GM19452 (cell line): Measurements from ENCODE around the gene RHOBTB1.
"Not testable (repeated sequence)": the region's sequence is repeated elsewhere in the genome, so short reads cannot be mapped to it uniquely, and the experiment has no call there.

Experiments
- ATAC-seq: cut with Tn5 transposase; IDR thresholded peaks from one replicate; pipeline ENCODE4 v1.9.1; 2021; ENCODE audit not compliant: unreplicated experiment

RHOBTB1 gene

DNA sequence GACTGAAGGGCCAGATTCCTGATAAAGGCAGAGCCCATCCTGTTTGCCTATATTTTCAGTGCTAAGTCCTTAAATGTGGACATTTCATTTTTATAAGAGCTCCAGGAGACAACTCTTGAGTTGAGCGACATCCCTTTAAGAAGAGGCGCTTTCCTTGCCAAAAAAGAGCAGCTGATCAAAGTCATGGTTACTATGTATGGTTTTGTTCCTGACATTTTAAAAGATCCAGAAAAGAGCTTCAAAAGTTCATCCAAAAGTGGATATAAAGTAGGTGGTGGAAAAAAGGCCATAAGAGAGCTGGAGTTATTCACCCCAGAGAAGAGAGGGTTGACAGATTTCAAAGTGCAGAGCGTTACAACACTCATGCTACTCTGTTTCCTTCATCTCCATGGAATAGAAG lies 36.7 kb downstream of the RHOBTB1 start:
- ATAC-seq, result no peak

DNA sequence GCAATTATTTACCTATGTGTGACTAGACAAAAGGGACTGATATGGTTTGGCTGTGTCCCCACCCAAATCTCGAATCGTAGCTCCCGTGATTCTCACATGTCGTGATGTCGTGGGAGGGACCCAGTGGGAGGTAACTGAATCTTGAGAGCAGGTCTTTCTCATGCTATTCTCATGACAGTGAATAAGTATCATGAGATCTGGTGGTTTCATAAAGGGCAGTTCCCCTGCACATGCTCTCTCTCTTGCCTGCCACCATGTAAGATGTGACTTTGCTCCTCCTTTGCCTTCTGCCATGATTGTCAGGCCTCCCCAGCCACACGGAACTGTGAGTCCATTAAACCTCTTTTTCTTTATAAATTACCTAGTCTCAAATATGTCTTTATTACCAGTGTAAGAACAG lies 37.2 kb downstream of the RHOBTB1 start:
- ATAC-seq, result not testable (repeated sequence)

DNA sequence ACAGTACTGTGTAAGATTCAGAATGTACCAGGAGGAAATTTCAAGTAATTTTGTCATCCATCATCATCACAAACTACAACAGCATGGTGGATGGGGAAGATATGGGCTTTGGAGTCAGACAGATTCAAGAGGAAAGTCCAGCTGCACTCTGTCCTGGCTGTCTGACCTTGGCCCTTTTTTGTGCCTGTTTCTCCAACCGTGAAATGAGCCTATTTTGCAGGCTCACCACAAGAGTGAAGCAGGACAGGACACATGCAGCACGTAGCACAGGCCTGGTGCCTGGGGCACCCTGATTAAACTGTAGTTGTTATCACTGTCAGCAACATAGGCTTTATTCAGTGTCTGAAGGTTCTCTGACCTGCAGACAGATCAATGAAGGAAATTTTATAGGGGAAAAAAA lies 37.6 kb downstream of the RHOBTB1 start:
- ATAC-seq, result no peak

DNA sequence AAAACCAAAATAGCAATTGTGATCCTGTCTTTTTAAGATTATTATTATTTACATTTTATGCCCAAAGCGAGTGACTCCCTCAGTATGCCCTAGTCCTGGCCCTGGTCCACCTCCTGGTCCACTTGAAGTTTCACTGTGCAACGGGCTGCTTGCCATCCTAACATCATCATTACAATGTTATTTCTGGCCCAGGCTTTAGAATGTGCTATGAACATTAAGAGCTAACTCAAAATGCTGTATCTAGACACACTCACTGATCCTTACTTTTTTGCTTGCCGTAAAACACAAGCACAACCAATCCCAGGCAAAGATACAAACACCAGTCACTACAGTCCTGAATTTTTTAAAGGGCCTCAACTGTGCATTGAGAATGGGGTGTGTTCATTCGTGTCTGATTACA lies 38.4 kb downstream of the RHOBTB1 start:
- no peak for ATAC-seq

DNA sequence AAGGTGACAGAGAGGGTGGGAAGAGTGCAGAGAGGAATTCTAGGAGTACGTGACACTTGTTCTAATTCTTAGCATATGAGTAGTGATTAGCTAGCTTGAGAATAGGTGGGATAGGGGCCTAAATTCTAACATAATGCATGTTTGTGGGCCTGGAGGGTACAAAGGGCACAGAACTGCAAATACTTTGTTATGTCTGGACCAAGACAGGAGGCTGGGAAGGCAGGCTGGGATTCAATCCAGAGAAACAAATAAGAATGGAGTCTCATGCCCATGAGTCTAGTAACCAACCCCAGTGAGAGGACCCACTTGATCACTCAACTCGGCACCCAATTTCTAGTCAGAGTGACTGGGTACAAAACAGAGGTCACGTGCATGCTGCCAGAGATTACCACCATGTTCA lies 40.9 kb downstream of the RHOBTB1 start:
- ATAC-seq, result no peak

DNA sequence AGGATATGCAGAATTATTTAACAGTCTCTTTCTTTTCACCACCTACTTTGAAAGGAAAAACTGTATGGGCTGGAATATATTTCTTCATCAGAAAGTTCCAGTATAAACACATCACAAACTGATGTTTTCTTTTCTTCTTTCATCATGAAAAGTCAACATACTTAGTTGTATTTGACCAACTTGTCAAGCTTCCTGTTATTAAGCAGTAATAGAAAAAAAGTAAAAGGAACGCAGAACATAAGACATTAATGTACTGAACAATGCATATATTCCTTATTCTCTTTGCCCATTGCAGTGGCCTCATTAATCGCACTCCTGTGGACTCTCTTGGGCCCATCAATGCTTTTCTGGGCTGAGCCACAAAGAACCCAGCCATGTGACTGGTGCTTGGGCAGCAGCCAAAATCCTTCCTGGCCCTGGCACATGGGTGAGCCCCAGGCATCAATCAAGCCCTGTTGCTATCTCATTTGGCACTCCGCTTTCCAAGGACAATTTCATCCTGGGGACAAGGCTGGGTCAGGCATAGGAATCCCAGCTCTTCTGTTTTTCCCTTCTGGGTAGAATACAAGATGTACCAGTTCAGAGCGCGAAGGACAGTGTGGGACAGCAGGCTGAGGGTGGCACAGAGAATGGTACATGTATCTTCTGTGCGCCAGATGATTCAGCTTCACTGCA lies 42.3 kb downstream of the RHOBTB1 start:
- no peak for ATAC-seq

DNA sequence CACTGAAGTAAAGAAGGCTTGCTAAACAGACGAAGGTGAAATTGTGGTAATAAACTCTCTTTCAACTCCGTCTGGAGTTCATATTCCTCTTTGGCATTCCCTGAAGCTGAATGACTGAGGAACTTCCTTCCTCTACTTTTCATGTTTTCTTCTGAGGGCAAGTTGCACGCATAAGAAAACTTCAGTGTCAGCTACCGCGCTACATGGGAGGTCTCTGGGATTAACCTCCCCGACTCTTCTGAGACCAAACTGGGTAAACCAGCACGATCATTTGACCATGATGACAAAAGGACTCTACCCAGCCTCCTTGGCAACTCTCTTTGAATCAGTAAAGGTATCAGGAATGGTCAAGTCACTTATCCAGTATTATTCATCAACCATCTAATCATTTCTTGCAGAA lies 44.7 kb downstream of the RHOBTB1 start:
- no peak for ATAC-seq

DNA sequence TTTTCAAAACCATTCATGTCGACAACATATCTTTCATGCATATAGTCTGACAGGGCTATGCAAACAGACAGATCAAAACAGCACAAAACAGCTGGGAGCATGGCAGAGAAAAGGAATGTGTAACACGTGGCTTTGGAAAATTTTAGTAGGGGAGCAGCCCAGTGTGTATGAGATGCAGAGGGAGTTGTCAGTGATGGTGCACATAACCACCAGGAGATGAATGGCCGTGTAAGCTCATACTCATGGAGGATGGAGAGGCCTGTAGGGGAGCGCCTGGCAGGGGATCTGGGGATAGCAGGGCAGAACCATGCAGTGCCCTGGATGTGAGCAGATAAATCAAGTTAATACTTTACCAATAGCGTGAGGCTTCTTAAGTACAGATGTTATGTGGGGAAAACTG lies 45.7 kb downstream of the RHOBTB1 start:
- ATAC-seq, result no peak

DNA sequence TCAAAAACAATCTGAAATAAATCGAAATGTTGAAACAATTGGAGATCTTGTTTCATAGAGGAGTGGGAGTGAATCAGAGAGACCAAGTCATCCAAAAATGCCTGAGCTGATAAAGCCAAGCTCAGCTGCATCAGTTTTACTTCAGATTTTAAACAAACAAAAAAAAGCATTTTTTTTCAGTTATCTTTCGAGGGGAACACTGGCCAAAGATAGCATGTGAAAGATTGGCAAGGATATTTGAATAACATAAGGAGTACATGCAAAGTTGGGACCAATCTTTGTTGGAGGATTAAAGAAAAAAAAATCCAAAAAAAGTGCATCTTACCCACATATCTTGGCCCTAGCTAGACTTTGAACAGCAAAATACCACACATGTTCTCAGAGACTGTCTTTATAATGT lies 47.2 kb downstream of the RHOBTB1 start:
- ATAC-seq, result no peak

DNA sequence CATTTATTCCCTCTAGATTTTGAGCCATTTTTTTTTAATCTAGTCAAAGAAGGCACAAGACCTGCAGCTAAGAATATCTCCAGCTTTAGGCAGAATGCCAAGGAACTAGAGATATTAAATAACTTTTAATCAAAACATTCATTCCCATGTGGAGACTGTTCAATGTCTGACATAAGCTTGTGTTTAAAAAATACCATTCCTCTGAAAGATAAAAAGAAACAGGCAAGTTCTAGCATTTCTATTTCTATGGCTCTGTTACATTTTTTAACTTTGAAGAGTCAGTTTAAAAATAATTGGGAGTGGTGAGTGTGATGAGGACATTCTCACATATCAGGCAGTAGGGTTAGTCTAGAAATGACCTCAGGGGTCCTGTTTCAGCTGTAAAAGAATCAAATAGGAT lies 48.0 kb downstream of the RHOBTB1 start:
- ATAC-seq, result no peak

DNA sequence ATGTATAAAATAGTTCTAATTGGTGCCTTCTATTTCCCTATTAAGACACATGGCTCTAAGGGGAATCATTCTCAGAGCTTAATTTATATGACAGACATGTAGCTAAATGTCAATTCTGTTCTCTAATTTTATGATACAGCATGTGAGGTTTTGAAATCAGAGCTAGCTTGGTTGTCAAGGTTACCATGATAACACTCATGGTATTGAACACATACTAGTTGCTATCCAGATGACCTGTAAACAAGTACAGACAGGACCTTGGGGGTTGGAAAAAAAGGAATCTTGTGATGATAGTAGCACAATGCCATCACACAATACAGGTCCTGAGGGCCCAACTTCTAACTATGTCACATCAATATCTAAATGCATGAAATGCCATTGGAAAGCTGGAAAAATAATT lies 49.2 kb downstream of the RHOBTB1 start:
- no peak for ATAC-seq

DNA sequence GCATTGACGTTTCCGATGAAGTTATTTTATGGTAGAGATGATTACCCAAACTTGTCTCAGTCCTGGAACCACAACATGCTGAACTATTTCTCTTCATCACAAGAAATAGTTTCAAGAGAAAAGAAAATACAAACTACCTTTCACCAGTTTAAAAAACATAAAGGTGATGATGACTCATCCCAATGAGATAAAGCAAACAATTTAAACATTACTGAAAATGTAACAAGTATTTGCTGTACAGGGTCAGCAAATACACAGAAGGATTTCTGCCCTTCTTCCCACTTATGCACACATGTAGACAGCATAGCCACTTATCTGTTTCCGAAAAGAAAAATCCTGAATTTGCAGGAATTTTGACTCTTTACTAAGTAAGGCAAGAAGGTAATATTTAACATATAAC lies 50.8 kb downstream of the RHOBTB1 start:
- ATAC-seq, result no peak

DNA sequence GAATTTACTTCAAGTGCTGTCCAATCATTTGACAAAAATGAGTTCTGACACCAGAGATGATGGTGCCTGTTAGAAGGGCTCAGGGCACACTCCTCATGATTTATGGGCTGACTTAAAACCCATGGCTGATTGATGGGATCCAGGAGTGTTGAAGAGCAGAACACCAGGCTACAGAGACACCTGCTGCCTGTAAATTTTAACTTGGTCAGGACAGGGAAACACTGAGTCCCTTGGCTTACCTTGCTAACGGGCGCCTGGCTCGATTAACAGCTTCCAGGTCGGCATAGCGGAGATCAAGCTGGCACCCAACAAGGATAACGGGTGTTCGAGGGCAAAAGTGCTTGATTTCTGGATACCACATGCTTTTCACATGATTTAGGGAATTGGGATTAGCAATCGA lies 51.4 kb downstream of the RHOBTB1 start:
- no peak for ATAC-seq

DNA sequence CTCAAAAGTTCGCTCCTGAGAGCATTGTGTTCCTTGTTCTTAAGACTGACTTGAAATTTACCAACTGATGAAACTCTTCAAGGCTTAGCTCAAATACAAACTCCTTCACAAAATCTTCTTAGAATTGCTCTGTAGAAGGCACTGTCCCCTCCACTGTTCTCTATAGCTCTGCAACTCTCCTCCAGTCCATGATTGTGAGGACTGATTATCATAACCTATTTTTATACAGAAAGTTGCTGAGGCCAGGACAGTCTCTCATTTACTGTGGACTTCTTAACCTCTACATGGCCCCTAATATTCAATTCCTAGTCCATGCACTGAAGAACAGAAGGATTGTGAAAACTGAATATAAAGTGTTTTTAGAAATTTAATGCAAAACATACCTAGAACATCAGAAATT lies 53.2 kb downstream of the RHOBTB1 start:
- ATAC-seq, result no peak

DNA sequence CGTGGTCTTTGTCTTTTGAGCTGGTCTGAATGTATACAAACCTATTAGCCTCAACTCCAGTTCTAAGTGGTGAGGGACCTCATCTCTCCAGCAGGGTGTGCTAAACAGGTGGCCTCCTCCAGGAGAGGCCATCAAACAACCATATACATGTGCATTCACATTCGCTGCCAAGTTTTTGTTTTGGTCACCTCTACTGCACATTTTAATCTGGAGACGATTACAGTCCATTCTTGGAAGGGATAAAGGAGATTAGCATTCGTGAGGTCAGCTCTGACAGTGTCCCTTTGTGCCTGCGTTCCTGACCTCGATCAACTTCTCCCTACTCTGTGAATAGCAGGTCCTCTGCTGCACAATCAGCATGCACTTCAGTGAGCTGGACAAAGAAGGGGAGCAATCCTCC lies 60.8 kb downstream of the RHOBTB1 start:
- ATAC-seq, result no peak

DNA sequence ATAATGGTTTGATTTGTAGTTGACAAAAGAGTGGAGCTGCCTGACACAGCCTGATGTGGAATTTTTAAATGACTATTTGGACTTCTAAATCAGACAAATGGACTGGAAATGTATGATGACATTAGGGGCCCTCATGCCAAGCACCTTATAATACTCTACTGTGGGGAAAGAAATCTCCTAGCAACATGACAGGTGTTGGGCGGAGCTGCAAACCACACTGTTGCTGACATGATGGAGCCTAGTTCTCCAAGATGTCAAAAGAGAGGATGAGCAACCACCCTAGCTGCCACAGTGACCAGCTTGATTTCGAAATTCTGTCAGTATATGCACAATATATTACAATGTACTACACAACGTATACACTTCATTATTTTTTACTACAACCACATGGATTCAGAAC lies 65.8 kb downstream of the RHOBTB1 start:
- no peak for ATAC-seq

DNA sequence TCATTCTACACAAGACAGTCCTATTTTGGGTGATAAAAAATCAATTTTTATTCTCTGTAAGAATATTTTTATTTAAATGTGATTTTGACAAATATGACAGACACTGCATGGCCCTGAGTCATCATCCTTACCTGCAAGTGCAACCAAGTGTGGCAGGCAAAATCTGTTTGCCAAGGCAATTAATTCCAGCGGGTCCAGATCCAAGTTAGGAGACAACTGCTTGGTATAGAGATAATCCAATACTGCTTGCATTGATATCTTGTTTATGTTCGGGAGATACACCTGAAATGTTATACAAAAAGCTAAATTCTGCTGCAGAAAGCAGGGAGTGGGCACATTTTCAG lies 66.2 kb downstream of the RHOBTB1 start:
- ATAC-seq, result no peak

DNA sequence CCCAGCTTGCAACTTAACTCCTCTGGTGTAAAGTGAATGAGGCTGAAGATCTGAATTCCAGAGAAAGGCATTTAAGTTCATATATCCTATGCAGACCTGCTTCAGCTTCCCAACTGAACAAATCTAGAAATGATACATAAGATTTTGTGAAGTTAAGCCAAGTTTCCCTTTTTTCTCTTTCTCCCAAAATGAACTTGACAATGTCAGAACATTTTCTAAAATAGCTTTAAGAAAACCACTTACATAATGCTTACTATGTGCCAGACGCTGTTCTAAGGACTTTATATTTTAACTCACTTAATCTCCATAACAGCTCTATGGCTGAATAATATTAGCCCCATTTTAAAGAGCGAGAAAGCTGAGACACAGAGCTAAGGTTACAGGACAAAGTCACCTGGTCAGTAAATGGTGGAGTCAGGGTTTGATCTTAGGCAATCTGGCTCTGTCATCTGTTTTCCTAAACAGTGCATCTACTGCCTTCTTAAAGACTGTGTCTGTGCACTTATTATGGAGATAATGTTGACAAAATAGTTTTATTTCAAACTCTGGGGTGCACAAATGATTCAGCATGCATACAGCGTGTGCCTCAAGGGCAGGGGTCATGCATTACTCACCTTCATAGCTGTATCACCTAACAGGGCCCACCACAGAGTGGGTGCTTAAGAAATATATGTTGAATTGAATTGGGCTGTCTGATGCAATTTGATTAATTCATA lies 66.8 kb downstream of the RHOBTB1 start:
- no peak for ATAC-seq

DNA sequence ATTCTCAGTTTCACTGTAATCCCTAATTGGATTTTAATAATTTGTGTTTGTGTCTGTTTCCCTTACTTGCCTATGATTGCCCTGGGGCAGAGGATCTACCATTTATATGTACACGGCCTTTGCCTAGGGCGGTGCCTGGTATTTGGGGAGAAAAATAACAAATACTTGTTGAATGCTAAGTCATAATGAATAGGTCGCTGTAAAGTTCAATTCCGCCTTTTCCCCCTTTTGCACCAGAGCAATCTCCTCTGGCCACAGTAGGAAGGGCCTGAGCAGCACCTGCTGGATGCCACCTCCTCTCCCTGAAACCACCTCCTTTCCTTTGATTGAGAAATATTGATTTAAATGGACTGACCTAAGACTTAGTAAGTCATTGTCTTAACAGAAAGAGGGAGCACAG lies 70.2 kb downstream of the RHOBTB1 start:
- no peak for ATAC-seq

DNA sequence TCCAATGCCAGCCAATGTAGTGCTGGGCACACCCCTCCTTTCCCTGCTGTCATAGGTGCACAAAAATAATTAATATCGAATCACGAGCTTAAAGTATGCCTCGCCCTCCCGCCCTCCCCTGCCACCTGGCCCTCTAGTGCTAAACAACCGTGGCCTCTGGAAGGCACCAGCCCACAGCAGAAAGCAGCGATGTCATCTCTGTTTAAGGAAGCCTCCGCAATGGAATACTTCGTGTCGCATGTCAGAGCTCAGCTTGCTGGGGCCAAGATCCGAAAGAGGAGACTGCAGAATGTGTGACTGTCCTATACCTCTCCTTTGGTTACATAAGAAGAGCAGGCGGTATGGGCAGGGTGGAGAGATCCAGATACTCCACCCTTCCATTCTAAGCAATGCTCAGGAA lies 71.5 kb downstream of the RHOBTB1 start:
- no peak for ATAC-seq

DNA sequence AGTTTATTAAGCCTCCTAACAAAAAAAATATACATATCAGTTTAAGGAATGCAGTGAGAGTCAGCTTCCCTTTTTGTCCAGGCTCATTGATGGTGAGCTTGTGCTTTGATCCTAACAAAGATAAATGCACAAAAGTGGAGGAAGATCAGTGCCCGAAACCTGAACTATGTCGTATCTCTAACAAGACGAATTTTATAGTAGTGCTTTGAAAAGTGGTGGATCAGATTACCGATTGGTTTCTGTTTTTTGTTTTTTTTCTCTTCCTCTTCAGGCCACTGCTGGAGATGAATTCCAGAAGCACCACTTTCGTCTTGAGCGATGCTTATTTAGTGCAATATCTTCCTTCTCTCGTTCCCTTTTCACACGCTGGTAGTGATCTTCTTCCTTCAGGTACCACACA lies 72.8 kb downstream of the RHOBTB1 start:
- ATAC-seq, result no peak

DNA sequence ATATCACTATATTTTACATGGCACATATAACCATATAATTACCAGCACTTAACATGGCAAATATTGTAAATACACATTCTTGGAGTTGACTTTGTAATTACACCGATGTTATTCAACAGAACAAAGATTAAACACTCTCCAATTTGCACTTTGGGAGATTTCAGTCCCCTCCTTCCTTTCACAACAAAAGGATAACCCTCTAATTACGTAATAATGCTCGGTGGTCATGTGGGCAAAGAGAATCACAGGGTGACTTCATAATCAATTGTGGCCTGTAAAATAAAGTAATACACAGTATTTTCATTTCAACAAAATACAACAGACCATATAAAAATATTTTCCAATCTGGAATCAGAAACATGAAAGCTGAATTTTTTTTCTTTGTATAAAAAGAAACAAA lies 73.2 kb downstream of the RHOBTB1 start:
- no peak for ATAC-seq

DNA sequence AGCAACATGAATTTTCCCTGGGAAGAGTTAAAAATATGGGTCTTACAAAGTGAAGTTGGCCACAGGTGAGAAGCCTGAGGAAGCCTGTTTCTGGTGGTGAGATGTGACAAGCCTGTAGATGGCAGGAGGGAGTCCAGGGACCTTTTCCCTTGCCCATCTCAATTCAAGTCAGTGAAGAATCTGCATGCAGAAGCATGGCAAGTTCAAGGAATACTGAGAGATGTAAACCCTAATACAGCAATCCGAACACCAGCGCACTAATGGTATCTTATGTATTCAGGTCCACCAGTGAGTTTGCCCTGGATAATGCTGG lies 73.6 kb downstream of the RHOBTB1 start:
- ATAC-seq, result no peak
